HG03469 (cell line): Measurements from ENCODE around the gene MPP7.
"Not testable (repeated sequence)": the region's sequence is repeated elsewhere in the genome, so short reads cannot be mapped to it uniquely, and the experiment has no call there.

ENCODE experiments used
- ATAC-seq: cut with Tn5 transposase; IDR thresholded peaks from one replicate; pipeline ENCODE4 v1.9.1; 2021; ENCODE audit warnings: mild to moderate bottlenecking, moderate library complexity, moderate number of reproducible peaks; ENCODE audit not compliant: unreplicated experiment

MPP7 gene

DNA sequence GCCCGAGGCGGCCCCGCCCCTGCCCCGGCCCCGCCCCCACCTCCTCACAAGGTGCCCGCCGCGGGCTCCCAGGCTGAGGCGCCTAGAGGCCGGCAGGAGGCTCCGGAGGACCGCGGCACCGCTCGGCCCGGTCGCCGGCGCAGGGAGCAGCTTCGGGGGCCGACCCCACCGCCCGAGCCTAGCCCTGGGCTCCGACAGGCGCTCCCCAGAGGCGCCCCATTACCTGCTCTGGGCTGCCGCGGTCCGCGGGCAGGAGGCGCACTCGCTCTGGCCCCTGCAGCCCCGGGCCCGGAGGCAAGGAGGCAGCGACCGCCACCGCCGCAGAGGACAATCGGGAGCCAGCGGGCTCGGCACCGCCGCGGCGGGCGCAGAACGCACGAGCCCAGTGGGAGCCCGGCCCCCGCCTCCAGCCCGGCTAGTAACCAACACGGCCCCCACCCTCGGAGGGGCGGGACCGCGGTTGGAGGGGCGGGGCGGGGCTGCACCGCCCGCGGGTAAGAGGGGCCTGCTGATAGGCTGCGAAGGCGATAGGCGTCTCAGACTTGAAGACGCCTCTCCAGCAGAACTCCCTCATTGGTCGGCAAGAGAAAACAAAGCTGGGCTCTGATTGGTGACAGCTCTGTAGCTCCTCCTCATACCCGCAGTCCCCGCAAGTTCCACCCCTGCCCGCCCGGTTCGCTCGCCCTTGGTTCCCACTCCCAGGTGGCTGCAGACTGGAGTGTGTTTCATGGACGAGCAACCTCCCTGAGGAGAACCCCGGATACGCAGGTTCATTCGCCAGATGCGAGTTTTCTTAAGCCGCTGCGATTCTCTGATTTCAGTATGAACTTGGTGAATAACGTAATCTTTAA lies at the start of gene MPP7:
Gene MPP7 (minus strand): TSS at position 427 of the 851 bp plus-strand sequence. CDS start 64,460 bp downstream, outside the sequence.
- ATAC-seq: peak; percentile 100

DNA sequence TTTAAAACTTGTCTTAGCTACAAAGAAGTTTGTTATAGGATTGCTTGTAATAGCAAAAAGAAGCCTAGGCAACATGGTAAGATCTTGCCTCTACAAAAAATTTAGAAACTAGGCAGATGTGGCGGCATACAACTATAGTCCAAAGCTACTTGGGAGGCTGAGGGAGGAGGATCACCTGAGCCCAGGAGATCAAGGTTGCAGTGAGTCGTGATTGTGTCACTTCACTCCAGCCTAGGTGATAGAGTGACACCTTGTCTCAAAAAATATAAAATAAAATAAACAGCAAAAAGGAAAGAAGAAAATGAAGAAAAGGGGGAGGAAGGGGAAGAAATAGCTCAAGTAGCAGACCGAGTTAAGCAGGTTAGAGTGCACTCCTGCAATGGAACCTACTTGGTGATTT lies 47.0 kb upstream of the MPP7 start:
- ATAC-seq: no peak

DNA sequence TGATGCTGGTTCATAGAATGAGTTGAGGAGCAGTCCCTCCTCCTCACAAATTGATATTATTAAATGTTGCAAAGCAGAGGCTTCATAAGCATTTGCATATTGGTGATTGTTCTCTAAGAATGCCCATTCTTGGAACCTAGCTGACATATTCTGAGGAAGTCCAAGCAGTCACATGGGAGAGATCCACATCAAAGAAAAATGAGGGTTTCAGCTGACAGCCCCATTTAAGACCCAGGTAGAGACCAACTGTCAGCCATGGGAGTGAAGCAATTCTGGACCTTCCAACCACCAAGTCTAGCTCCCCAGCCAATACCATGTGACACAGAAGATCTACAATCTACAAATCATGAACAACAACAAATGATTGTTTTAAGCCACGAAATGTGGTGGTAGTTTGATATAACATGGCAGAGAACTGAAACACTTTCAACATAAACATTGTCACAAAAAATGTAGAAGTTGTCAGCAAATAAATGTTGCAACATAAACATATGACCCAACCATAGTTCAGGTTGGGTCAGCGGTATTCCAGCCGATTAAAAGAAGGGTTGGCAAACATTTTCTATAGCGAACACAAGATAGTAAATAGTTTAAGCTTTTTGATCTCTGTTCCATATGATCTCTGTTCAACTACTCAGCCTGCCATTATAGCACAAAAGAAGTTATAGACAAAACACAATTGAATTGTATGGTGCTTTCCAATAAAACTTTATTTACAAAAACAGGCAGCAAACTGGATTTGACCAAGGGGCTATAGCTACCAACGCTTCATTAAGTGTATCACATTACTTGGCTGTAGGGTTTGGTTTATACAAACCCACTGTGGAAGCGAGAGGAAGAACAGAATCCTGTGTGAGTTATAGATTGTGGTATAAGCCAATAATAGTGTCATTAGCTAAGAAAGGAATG lies 41.4 kb upstream of the MPP7 start:
- no peak for ATAC-seq

DNA sequence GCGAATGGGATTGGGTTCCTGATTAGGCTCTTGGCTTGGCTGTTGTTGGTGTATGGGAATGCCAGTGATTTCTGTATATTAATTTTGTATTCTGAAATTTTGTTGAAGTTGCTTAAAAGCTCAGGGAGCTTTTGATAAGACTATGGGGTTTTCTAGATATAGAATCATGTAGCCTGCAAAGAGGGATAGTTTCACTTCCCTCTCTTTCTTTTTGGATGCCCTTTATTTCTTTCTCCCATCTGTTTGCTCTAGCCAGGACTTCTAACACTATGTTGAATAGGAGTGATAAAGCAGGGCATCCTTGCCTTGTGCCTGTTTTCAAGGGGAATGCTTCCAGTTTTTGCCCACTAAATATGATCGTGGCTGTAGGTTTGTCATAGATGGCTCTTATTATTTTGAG lies 40.4 kb upstream of the MPP7 start:
- no peak for ATAC-seq

DNA sequence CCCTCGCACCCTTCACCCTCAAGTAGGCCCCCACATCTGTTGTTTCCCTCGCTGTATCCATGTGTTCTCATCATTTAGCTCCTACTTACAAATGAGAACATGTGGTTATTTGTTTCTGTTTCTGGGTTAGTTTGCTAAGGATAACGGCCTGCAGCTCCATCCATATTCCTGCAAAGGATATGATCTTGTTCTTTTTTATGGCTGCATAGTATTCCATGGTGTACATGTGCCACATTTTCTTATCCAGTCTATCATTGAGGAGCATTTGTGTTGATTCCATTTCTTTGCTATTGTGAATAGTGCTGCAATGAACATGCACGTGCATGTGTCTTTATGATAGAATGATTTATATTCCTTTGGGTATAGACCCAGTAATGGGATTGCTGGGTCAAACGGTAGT lies 38.8 kb upstream of the MPP7 start:
- not testable (repeated sequence) for ATAC-seq

DNA sequence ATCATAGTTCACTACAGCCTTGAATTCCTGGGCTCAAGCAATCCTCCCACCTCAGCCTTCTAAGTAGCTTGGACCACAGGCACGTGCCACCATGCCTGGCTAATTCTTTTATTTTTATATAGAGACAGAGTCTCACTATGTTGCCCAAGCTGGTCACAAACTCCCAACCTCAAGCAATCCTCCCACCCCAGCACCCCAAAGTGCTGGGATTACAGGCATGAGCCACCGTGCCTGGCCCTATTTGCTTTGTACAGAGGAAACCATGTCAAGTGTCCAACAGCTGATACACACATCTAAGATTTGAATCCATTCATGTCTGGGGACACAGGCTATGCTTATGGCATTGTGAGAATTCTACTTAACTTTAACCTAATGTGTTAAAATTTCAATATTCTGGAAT lies 29.9 kb upstream of the MPP7 start:
- ATAC-seq: no peak

DNA sequence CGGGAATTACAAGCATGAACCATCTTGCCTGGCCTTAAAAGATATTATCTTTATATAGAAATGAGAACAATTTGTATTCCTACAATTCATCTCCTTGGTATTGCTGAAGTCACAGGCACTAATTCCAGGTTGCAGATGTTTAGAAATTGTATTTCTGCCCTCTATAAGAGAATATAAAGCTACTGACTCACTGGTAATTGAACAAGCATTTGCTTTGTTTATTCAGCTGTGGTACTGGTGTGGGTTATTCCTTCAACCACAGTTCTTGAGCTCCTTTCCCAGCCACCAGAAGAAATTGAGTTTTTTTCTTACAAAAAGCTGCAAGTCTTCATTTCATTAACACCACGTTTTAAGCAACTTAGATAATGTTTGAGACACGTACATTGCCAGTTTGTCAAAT lies 29.0 kb upstream of the MPP7 start:
- no peak for ATAC-seq

DNA sequence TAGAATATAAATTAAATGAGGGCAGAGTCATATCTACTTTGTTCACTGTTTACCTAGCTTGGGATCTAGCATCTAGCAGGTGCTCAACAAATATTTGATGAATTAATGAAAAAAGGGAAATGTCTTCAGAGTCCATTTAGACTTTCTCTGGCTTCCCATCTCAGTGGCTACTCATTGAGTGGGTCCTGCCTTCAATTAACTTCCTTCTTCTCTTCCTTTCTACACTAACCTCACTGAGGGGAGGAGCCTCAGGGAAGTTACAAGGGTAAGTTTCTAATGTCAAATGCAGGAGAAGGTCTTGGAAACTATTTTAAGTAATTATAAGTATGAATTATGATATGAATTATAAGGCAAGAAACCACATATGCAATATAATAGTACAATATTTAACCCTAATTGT lies 28.2 kb upstream of the MPP7 start:
- no peak for ATAC-seq

DNA sequence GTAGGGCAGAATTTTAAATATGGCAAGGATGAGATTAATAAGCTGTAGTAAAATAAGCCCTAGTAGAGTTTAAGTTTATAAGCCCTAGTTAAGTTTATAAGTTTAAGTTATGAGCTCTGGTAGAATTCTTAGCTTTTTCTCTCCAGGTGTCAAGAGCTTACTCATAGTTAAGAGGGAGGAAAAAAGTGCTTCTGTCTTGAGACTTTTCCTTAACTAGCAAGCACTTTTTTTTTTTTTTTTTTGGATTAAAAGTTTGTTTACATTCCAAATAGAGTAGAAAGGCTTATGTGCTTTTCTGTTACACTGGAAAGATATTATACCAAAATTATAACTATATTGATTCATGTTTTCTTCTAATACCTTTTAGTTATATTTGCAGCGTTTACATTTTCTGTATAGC lies 25.5 kb upstream of the MPP7 start:
- ATAC-seq: no peak

DNA sequence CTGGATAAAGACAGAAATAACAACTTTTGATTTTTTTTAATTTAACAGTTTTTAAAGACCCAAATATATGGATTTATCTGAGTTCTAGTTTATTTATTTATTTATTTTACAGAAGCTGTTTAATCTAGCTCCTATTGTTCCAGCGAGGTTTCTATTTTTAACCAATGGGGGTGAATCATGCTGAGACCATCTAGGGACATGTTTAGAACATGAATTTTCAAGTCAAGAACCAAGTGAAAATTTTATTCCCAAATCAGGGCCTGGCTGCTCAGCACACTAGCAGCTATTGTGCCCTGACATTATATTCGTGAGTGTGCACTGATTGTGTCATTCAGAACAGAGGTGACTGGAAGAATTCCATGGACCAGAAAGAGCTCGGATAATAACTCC lies 24.6 kb upstream of the MPP7 start:
- no peak for ATAC-seq

DNA sequence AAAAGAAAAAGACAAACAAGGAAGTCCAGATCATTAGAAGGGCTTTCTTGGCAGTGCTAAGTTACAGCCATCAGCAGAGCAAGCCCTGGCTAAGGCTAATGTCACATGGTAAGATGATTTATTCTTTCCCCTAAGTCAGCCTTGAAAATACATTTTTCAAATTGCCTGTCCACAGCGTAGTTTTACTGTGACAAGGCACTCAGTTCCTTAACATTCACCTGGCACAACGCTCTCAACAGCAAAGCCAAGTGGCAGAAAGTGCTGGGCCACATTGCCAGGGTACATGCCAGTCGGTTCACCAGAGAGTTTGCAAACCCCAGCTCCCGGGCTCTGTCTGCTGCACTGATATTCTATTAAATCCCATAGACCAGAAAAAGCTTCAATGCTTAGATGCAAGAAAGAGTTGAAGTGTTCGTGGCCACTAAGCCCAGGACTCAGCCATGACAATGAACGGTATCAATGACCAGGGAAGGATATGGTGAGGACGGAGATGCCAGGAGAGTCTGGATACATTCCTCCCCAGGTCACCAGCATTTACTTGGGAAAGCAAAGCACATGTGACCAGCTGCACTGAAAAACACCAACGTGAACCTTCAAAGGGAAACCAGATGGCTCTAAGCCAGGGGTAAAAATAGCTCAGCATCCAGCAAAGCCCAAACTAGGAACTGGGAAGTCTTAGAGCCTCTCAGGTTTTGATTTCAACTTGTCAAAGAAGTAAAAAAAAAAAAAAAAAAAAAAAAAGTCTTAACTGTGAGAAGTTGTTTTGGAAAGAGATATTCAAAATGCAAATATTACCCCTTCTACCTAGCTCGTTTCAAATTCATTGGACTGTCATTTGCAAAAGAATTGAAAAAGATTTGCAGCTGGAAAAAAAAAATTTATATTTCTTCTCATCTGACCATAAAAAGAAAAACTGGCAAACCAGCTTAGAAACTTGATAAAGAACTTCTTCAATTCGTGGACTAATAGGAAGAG lies 23.9 kb upstream of the MPP7 start:
- no peak for ATAC-seq

DNA sequence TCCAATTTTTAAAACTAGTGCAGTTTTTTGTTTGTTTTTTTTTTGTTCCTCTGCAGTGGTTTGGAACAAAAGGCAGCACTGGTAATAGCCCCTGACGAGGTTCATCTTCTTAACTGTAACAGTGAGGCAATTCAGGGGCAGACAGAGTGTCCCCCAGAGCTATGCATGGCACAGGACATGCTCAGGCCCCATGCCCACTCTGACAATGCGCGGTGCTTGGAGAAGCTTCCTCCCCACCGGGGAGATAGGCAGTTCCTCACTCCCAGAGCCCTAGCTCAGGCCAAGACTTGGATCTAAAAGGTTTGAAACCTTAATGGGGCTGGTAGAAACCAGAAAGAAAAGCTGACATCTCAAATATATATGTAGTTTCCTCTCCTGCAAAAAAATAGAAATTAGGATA lies 17.9 kb upstream of the MPP7 start:
- ATAC-seq: no peak

DNA sequence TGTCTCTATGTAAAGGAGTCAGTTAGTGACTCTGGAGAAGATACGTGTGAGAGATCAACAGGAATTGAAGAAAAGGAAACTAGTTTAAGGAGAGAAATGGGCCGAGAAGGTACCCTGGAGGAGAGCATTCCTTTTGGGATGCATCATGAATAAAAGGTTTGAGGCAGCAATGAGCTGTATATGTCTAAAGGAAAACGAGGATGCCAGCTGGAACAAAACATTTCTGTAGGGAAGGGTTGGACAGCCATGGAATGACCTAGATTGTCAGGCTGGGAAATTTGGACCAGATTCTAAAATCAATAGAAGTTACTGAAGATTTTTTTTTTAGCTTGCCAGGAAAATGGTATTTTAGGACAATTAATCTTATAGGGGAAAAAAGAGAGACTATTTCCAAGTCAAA lies 17.2 kb upstream of the MPP7 start:
- no peak for ATAC-seq

DNA sequence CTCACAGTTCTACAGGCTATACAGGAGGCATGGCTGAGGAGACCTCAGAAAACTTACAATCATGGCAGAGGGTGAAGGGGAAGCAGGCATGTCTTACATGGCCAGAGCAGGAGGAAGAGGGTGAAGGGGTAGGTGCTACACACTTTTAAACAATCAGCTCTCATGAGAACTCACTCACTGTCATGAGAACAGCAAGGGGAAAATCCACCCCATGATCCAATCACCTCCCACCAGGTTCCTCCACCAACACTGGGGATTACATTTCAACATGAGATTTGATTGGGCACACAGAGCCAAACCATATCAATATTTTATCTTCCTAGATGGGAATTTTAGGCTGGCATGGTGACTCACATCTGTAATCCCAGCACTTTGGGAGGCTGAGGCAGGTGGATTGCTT lies 16.2 kb upstream of the MPP7 start:
- not testable (repeated sequence) for ATAC-seq

DNA sequence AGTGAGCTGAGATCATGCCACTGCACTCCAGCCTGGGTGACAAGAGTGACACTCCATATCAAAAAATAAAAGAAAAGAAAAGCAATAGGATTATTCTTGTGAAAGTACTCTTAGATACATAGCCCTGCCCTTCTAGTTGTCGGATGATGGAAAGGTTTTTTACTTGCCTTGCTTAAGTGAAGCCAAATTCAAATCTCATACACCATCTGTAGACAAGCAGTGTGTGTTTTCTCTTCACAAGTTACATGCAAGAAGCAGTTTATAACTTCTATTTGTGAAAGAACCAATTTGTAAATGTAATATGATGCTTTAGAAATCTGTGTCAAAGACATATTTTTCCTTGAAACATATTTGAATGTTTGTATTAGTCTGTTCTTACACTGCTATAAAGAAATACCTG lies 15.8 kb upstream of the MPP7 start:
- ATAC-seq: no peak

DNA sequence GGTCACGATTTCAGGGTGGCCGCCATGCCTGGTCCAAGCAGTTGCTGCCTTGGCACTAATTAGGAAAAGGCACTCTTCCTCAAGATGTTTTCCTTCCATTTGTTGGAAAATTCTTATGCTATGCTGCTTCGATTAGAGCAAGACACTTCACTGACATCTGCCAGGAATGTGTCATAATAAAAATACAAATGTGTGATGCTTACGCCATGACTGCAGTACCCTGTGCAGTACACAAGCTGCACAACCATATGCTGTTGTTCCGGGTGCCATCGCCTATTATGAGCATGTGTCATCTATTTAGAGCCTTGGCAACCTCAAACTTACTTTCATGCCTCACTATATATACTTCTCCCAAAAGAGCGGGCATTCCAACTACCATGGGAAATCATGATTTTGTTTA lies 14.9 kb upstream of the MPP7 start:
- ATAC-seq: no peak

DNA sequence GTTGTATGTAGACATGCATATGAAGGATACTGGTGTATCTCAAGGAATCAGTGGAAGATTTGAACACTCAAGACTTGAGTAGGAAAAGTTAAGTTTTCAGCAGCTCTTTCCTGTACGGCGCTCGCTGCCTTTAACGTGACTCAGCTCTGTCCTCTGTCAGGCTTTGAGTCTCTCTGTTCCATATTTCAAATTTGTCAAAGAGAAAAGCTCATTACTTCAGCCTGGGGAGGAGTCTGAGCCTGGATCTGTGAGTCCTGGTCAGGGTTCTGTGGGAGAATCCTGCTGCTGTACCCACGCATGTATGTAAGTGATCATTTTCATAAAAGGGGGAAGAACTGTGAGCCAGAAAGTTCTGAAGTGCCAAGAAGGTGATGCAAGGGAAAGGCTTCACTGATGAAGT lies 13.8 kb upstream of the MPP7 start:
- no peak for ATAC-seq

DNA sequence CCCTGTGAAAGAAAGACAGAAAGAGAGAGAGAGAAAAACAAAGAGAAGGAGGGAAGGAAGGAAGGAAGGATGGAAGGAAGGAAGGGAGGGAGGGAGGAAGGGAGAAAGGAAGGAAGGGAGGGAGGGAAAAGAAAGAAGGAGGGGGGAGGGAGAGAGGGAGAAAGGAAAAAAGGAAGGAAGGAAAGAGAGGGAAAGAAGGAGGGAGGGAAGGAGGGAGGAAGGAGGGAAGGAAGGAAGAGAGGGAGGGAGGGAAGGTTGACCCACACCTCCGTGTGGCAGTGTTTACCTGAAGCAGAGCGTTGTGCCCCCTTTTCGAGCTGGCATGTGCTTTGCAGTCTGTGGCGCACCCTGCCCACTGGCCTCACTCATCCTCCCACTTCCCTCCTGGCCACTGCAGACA lies 12.3 kb upstream of the MPP7 start:
- ATAC-seq: no peak

DNA sequence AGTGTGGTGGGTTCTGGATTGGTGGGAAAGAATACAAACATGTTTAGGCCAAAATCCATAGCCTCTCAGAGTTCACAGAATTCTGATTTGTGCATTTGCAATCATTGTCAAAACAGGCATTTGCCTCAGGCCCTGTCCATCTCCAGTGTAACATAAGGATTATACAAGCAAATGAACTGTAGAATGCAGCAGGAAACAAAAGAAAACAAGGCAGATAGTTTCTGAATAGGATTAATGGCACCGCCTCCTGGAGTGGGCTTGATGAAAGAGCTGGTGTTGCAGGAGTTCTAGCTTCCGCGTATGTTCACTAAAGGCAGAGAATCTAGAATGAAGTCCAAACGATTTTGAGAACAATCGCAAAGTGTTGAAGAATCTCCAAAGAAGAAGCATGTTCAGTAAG lies 11.3 kb upstream of the MPP7 start:
- no peak for ATAC-seq

DNA sequence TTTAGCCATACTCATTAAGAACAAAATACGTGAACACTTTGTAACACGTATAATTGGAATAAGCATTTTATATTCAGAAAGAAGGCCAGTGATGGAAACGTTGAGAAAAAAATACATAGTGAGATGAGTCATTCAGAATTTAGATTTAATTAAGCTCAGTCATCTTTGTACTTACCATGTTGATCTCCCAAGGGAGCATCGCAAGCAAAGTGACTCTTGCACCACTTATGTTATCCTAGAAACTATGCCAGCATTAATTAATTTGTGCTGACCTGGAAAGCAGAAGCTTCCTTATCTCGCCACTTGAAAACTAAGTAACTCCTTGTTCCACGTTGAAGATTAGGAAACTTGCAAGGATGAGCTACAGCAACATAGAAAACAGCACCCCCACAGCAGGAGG lies 9.7 kb upstream of the MPP7 start:
- no peak for ATAC-seq

DNA sequence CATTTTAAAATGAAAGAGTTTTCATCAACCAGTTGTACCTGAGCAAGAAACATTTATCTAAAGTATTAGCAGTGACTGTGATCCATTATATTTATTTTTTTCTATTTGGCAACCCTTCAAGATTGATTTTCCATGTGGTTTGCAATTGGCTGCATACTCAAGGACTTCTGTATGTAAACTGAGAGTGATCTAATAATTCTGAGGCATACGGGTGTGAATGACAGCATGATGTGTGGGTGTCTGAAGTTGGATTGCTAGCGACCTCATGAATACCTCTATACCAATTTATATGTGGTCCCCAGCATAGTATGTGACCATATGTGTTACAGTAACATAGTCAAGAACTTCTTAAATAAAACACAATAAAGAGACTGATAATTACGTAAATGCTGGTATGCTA lies 8.2 kb upstream of the MPP7 start:
- no peak for ATAC-seq
